ENCODE measurements around the gene TMEM170A. TPM values are rescaled to one million over a fixed set of nuclear protein-coding genes. Genes with fewer than 3 reads are reported as not detected.
A peak's percentile ranks its signal among the peaks of the same experiment; 100 is the strongest.
"Not testable (repeated sequence)": the region's sequence is repeated elsewhere in the genome, so short reads cannot be mapped to it uniquely, and the experiment has no call there.

Gene TMEM170A
- polyA plus RNA-seq (2013, experiment 1 of 2; ENCODE audit: insufficient read length): 10.3 TPM
- polyA plus RNA-seq (2013, experiment 2 of 2; ENCODE audit: insufficient read length): 9.5 TPM

GRCh38 chr16:75464122-75464918 is at the start of gene TMEM170A:
Gene TMEM170A (minus strand): TSS chr16:75464689. CDS start chr16:75464600, 89 bp downstream.
- peak; percentile 99 for DNase-seq

- peak; percentile 81 for DNase-seq
Measured at GRCh38 chr16:75506574-75506973, 42.1 kb upstream of the TMEM170A start.

- no peak for DNase-seq
Measured at GRCh38 chr16:75506107-75506506, 41.6 kb upstream of the TMEM170A start.

- DNase-seq: no peak
Measured at GRCh38 chr16:75503801-75504200, 39.3 kb upstream of the TMEM170A start.

- DNase-seq: no peak
Measured at GRCh38 chr16:75502916-75503605, 38.6 kb upstream of the TMEM170A start.

GRCh38 chr16:75501820-75502219 is 37.3 kb upstream of the TMEM170A start:
- DNase-seq: peak; percentile 38

GRCh38 chr16:75501359-75501758 is 36.9 kb upstream of the TMEM170A start:
- DNase-seq: no peak

GRCh38 chr16:75498605-75499322 is 34.3 kb upstream of the TMEM170A start:
- DNase-seq: not testable (repeated sequence)

GRCh38 chr16:75497558-75497957 is 33.1 kb upstream of the TMEM170A start:
- no peak for DNase-seq

GRCh38 chr16:75495076-75495674 is 30.7 kb upstream of the TMEM170A start, which contains the start of gene CHST6:
Gene CHST6 (minus strand): TSS chr16:75495441. CDS start chr16:75479828, 15,613 bp downstream.
- DNase-seq: peak; percentile 36

- no peak for DNase-seq
Measured at GRCh38 chr16:75494661-75495075, 30.2 kb upstream of the TMEM170A start.

GRCh38 chr16:75494184-75494583 is 29.7 kb upstream of the TMEM170A start:
- no peak for DNase-seq

GRCh38 chr16:75491876-75492275 is 27.4 kb upstream of the TMEM170A start:
- no peak for DNase-seq

- DNase-seq: no peak
Measured at GRCh38 chr16:75488322-75488721, 23.8 kb upstream of the TMEM170A start.

GRCh38 chr16:75486676-75487313 is 22.3 kb upstream of the TMEM170A start:
- no peak for DNase-seq

- no peak for DNase-seq
Measured at GRCh38 chr16:75486014-75486675, 21.7 kb upstream of the TMEM170A start.

- no peak for DNase-seq
Measured at GRCh38 chr16:75485230-75486013, 20.9 kb upstream of the TMEM170A start.

- DNase-seq: no peak
Measured at GRCh38 chr16:75483222-75483621, 18.7 kb upstream of the TMEM170A start.

- DNase-seq: no peak
Measured at GRCh38 chr16:75482434-75483205, 18.1 kb upstream of the TMEM170A start.

- DNase-seq: no peak
Measured at GRCh38 chr16:75481475-75481874, 17.0 kb upstream of the TMEM170A start.
